PFSK-1 (cell line): ENCODE measurements around the gene IGSF3.

Experiments
- POLR2AphosphoS5 ChIP-seq: IDR thresholded peaks from 2 replicates; pipeline ENCODE4 v1.6.1; 2012; ENCODE audit warnings: low read depth, mild to moderate bottlenecking, control low read depth, low read length, moderate library complexity
- SIN3A ChIP-seq: IDR thresholded peaks from 2 replicates; pipeline ENCODE4 v1.6.1; 2012; ENCODE audit warnings: mild to moderate bottlenecking, low read length, moderate library complexity, borderline replicate concordance; ENCODE audit not compliant: insufficient read depth
- TAF1 ChIP-seq: IDR thresholded peaks from 2 replicates; pipeline ENCODE4 v1.6.1; 2012; ENCODE audit warnings: low read length, control low read depth, borderline replicate concordance; ENCODE audit not compliant: insufficient read depth
- TF ChIP-seq, protein P1 (sequence below), 2 experiments: IDR thresholded peaks; 2 replicates each; pipeline versions ENCODE4 v1.6.1 to v1.8.0; 2011 to 2012; ENCODE audit warnings: low read depth in 2 of 2, low read length in 2 of 2, control low read depth in 1 of 2, inconsistent platforms in 1 of 2, mild to moderate bottlenecking in 1 of 2, moderate library complexity in 1 of 2; ENCODE audit not compliant: insufficient read depth in 1 of 2

DNA sequence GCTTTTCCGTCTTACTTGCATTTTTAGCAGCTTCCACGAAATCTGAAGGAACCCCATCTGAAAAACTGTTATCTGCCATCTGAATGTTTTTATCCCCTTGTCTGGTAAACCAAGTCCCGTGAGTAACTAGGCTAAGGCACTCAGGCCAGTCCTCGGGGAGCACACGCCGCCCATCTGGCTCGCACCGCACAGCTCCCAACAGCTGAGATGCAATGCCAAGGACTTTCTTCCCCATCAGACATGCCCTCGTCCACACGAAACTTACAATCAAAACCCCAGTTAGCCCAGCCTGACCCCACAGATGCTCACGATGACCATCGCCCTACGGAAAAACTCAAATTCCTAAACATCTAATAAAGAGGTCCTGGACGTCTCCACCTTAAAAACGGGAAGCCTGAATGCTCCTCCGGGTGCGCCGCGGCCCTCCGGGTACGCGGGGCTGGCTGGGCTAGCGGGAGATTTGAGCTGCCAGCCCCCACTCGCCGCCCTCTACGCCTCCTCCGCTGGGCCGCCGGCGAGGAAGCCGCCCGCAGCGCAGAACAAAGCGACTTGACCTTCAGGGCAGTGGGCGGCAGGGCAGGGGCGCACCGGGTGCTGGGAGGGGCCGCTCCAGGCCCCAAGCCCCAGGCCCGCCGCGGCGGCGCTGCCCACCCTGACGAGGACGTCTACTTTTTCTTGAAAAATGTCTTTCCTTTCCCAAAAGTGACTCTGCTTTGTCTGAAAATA, 133.4 kb downstream of the IGSF3 start:
- no peak for TF ChIP-seq POLR2AphosphoS5
- no peak for TF ChIP-seq SIN3A
- TF ChIP-seq TAF1: no peak
- TF ChIP-seq, protein P1, sequence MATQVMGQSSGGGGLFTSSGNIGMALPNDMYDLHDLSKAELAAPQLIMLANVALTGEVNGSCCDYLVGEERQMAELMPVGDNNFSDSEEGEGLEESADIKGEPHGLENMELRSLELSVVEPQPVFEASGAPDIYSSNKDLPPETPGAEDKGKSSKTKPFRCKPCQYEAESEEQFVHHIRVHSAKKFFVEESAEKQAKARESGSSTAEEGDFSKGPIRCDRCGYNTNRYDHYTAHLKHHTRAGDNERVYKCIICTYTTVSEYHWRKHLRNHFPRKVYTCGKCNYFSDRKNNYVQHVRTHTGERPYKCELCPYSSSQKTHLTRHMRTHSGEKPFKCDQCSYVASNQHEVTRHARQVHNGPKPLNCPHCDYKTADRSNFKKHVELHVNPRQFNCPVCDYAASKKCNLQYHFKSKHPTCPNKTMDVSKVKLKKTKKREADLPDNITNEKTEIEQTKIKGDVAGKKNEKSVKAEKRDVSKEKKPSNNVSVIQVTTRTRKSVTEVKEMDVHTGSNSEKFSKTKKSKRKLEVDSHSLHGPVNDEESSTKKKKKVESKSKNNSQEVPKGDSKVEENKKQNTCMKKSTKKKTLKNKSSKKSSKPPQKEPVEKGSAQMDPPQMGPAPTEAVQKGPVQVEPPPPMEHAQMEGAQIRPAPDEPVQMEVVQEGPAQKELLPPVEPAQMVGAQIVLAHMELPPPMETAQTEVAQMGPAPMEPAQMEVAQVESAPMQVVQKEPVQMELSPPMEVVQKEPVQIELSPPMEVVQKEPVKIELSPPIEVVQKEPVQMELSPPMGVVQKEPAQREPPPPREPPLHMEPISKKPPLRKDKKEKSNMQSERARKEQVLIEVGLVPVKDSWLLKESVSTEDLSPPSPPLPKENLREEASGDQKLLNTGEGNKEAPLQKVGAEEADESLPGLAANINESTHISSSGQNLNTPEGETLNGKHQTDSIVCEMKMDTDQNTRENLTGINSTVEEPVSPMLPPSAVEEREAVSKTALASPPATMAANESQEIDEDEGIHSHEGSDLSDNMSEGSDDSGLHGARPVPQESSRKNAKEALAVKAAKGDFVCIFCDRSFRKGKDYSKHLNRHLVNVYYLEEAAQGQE (IDR thresholded peaks at IDR 0.05; ENCODE audit: insufficient read depth in 1 of 2, low read depth in 2 of 2, low read length in 2 of 2): no peak
